Upper lobe of left lung (tissue), 6 donors: ENCODE measurements around the gene DNA2. TPM values are rescaled to one million over a fixed set of nuclear protein-coding genes. Genes with fewer than 3 reads are reported as not detected.

ENCODE experiments used
- ATAC-seq, 2 donors: fragments of 200-7000 bp; cut with Tn5 transposase; one replicate each; pipeline ENCODE4 v1.9.1; 2022; ENCODE audit warnings: mild to moderate bottlenecking in 2 of 2, moderate library complexity in 2 of 2; ENCODE audit not compliant: low FRiP score in 2 of 2
- DNase-seq, 2 donors: peaks; one replicate each; pipeline ENCODE4 v3.0.0-alpha.2; 2019 to 2020
- H3K27ac ChIP-seq, 4 donors: fragments of 200-600 bp; sonication (generic); one replicate each; pipeline ENCODE4 v1.5.1; 2016 to 2019
- H3K27me3 ChIP-seq, 4 donors: fragments of 200-600 bp; sonication (generic); one replicate each; pipeline ENCODE4 v1.5.1; 2017 to 2019
- H3K36me3 ChIP-seq, 4 donors: fragments of 200-600 bp; sonication (generic); one replicate each; pipeline ENCODE4 v1.5.1; 2016 to 2019
- H3K4me1 ChIP-seq, 4 donors: fragments of 200-600 bp; sonication (generic); one replicate each; pipeline ENCODE4 v1.5.1; 2018 to 2019
- H3K4me3 ChIP-seq, 4 donors: fragments of 200-600 bp; sonication (generic); one replicate each; pipeline ENCODE4 v1.5.1; 2017 to 2019; ENCODE audit warnings: mild to moderate bottlenecking in 2 of 4, moderate library complexity in 1 of 4
- H3K9me3 ChIP-seq, 4 donors: fragments of 200-600 bp; sonication (generic); one replicate each; pipeline ENCODE4 v1.5.1; 2018 to 2019
- EP300 ChIP-seq, 4 donors: sonication (generic); formaldehyde crosslinking; IDR thresholded peaks; one replicate each; pipeline ENCODE4 v1.5.1; 2017; ENCODE audit warnings: antibody characterized with exemption in 4 of 4, control low read depth in 2 of 4
- POLR2A ChIP-seq, 4 donors: fragments of 450-650 bp; IDR thresholded peaks; one replicate each; pipeline ENCODE4 v1.5.1; 2016 to 2017; ENCODE audit warnings: antibody characterized with exemption in 4 of 4, mild to moderate bottlenecking in 2 of 4
- POLR2AphosphoS5 ChIP-seq, 2 donors: sonication (generic); formaldehyde crosslinking; IDR thresholded peaks; one replicate each; pipeline ENCODE4 v1.5.1; 2017; ENCODE audit warnings: antibody characterized with exemption in 2 of 2
- WGBS, 2 donors: methylation state at CpG; one replicate each; pipeline ENCODE4 v1.1.5; 2017 to 2018; 5-methylcytosine and 5-hydroxymethylcytosine counted together
- total RNA-seq, 6 donors: library from RNA; depleted of rRNA in 4 of 6; stranded (reverse); fragments of >200 nt in 4 of 6; gene quantifications; one replicate each; pipeline versions ENCODE4 v1.1.0 to v1.2.1, GENCODE V29; 2016 to 2021
- TF ChIP-seq, protein P1 (sequence below), 6 experiments: fragments of 450-650 bp in 4 of 6; fragments of 200-600 bp in 2 of 6; sonication (generic) in 2 of 6; IDR thresholded peaks; one replicate each; pipeline ENCODE4 v1.5.1; 2016 to 2019; ENCODE audit warnings: antibody characterized with exemption in 6 of 6
- donor health status: DM: no; HTN: no; CAD: no; lungs with moderate emphysema.
- donor health status: DM: no; HTN: yes; CAD: no; lungs with severe emphysema.

DNA2 gene
- total RNA-seq, 6 donors from 2014 or later, result 1.4 to 19.9 (median 3.5) TPM

DNA sequence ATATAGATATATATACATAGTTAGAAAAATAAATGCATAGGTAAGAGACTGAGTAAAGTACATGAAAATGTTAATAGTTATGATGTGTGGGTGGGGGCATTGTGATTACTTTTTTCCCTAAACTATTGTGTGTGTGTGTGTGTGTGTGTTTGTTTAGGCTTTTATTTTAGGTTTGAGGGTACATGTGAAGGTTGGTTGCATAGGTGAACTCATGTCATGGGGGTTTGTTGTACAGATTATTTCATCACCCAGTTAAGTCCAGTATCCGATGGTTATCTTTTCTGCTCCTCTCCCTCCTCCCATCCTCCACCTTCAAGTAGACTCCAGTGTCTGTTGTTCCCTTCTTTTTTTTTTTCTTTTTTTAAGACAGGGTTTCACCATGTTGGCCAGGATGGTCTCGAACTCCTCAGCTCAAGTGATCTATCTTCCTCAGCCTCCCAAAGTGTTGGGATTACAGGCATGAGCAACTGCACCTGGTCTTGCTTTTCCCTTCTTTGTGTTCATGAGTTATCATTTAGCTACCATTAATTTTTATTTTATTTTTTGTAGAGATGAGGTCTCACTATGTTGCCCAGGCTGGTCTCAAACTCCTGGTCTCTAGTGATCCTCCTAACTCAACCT, 62.8 kb downstream of the DNA2 start:
- Histone ChIP-seq H3K36me3 (no peaks in the 10 kb centered on the region), H3K9me3 (no peaks in the 10 kb centered on the region), H3K4me1 (peaks cover 0 to 14% (median 6%) of the 10 kb centered on the region in 4 donors), H3K4me3 (no peak overlapping the region), H3K27me3 (no peaks in the 10 kb centered on the region), H3K27ac (no peak overlapping the region)
- TF ChIP-seq, protein P1, sequence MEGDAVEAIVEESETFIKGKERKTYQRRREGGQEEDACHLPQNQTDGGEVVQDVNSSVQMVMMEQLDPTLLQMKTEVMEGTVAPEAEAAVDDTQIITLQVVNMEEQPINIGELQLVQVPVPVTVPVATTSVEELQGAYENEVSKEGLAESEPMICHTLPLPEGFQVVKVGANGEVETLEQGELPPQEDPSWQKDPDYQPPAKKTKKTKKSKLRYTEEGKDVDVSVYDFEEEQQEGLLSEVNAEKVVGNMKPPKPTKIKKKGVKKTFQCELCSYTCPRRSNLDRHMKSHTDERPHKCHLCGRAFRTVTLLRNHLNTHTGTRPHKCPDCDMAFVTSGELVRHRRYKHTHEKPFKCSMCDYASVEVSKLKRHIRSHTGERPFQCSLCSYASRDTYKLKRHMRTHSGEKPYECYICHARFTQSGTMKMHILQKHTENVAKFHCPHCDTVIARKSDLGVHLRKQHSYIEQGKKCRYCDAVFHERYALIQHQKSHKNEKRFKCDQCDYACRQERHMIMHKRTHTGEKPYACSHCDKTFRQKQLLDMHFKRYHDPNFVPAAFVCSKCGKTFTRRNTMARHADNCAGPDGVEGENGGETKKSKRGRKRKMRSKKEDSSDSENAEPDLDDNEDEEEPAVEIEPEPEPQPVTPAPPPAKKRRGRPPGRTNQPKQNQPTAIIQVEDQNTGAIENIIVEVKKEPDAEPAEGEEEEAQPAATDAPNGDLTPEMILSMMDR (IDR thresholded peaks at IDR 0.05), result no peak
- TF ChIP-seq POLR2AphosphoS5 (IDR thresholded peaks at IDR 0.05) (no peak), POLR2A (IDR thresholded peaks at IDR 0.05) (no peak), EP300 (IDR thresholded peaks at IDR 0.05) (no peak)
- ATAC-seq, result no peak
- 93 to 95% methylated on average over 2 of the region's 2 CpGs for WGBS, 2 donors
- no peak for DNase-seq

DNA sequence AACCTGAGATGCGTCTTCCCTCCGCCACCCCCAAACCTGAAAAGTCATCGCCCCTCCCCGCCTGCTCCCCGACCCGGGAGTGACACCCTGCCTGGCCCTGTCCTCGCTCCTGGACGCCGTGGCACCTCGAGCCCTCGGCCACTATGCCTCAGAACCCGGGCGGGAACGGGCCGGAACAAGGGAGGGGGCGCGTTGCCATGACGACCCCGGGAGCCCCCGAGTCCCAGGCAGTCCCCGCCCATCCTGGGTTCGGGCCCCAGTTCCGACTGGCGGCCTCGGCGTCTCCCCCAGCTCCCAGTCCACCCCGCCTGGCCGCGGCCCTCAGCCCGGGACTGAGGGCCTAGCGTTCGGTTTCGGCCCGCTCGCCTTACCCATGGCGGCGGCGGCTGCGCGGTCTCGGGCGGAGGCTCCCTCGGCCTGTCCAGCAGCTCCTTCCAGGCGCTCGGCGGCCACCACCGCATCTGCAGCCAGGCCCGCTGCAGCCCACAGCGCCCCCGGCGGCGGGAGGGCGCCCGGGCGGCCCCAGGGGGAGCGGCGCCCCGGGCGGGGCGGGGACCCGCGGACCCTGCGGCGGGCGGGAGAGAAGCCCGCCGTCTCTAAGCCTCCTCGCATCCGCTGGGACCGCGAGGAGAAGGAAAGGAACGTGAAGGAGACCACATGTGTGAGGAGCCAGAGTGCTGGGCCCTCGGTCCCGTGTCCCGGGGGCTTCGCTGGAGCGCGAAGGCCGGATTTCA, 64.8 kb downstream of the DNA2 start, which contains the start of gene RUFY2:
Gene RUFY2, minus strand, starts transcription at position 463 of the 734 bp plus-strand sequence. Its CDS starts 88 bp downstream, at position 375.
- H3K36me3 ChIP-seq, result no peaks in the 10 kb centered on the region
- TF ChIP-seq POLR2AphosphoS5 (IDR thresholded peaks at IDR 0.05) (peak; percentile 67 to 69), POLR2A (IDR thresholded peaks at IDR 0.05) (peak in 3 of 4 donors; percentile 58 to 81 (median 60)), EP300 (IDR thresholded peaks at IDR 0.05) (no peak)
- TF ChIP-seq, protein P1 (IDR thresholded peaks at IDR 0.05), result peak; percentile 94 to 99 (median 99)
- peak; percentile 84 to 96 for DNase-seq
- H3K4me1 ChIP-seq, result peaks cover 0 to 14% (median 6%) of the 10 kb centered on the region in 4 donors
- 0% methylated on average over 14 to 43 of the region's 79 CpGs for WGBS, 2 donors
- no peaks in the 10 kb centered on the region for H3K9me3 ChIP-seq
- no peaks in the 10 kb centered on the region for H3K27me3 ChIP-seq
- ATAC-seq, result peak; percentile 96 to 99
- peak within 1 kb of the TSS; percentile 83 to 97 (median 96) for H3K4me3 ChIP-seq
- H3K27ac ChIP-seq, result peak within 1 kb of the TSS; percentile 90 to 96 (median 94)

DNA sequence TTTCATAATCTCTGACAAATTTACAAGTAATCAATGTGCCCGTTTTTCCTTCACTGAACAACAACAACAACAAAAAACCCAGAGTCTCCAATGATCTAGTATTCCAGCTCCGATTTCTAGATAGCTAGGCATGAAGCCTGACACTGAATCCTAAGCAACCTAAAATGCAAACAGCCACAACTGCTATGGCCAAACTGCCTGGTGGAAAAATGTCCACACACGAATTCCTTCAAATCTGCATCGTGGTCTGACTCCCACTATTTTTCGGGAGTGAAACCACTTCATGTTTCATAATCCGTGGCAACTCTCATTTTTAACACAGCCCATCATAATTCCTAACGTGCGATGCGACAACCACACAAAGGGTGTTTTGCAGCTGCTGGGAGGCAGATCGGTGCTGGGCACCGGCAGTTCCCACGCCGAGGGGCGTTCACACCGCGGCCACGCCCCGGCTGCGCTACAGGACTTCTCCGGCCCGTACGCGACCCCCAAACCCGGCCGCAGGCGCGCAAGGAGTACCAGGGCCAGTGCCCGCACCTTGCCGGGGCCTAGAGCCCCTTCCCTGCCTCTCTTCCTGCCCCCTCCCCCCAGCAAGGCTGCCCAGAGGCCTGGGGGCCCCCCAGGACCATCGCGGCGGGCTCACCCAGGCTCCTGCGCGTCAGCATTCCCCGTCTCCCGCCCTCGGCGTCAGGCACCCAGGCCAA, 65.5 kb downstream of the DNA2 start:
- Histone ChIP-seq H3K4me3 (peak overlapping the region; percentile 83 to 97 (median 96)), H3K9me3 (no peaks in the 10 kb centered on the region), H3K4me1 (peaks cover 0 to 14% (median 6%) of the 10 kb centered on the region in 4 donors), H3K27ac (peak overlapping the region; percentile 90 to 96 (median 94)), H3K36me3 (peaks cover 0 to 4% (median 2%) of the 10 kb centered on the region in 4 donors), H3K27me3 (no peaks in the 10 kb centered on the region)
- ATAC-seq (peak; percentile 76 to 83), DNase-seq (peak; percentile 55 to 92)
- TF ChIP-seq, protein P1 (IDR thresholded peaks at IDR 0.05), result no peak
- no peak for TF ChIP-seq EP300 (IDR thresholded peaks at IDR 0.05)
- TF ChIP-seq POLR2A (IDR thresholded peaks at IDR 0.05), result no peak
- no peak for TF ChIP-seq POLR2AphosphoS5 (IDR thresholded peaks at IDR 0.05)
- WGBS, 2 donors, result 1 to 4% methylated on average over 7 to 23 of the region's 38 CpGs

DNA sequence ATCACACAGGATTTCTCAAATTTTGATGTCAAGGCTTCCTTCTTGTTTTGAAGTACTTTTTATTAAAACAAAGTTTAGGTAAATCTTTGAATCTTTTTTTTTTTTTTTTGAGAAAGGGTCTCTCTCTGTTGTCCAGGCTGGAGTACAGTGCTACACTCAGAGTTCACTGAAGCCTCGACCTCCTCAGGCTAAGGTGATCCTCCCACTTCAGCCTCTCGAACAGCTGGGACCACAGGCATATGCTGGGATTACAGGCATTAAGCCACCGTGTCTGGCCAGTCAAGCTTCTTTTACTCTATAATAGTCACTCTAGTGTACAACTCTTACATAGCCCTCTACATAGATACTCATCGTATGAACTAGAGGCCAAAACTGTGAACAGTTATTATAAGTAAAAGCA, 68.1 kb downstream of the DNA2 start:
- WGBS, 2 donors, result 90 to 92% methylated on average over 4 of the region's 4 CpGs
- no peak overlapping the region for H3K4me3 ChIP-seq
- no peak overlapping the region for H3K27ac ChIP-seq

More for the DNA sequence above, 68.1 kb downstream of the DNA2 start:
- peaks cover 4 to 28% (median 10%) of the 10 kb centered on the region in 4 donors for H3K36me3 ChIP-seq
- H3K27me3 ChIP-seq, result no peaks in the 10 kb centered on the region
- no peak for ATAC-seq
- TF ChIP-seq, protein P1 (IDR thresholded peaks at IDR 0.05), result no peak
- TF ChIP-seq POLR2AphosphoS5 (IDR thresholded peaks at IDR 0.05), result no peak
- TF ChIP-seq EP300 (IDR thresholded peaks at IDR 0.05), result no peak
- no peak for TF ChIP-seq POLR2A (IDR thresholded peaks at IDR 0.05)
- H3K4me1 ChIP-seq, result peaks cover 0 to 14% (median 6%) of the 10 kb centered on the region in 4 donors
- DNase-seq, result no peak
- H3K9me3 ChIP-seq, result no peaks in the 10 kb centered on the region
